Ovary (tissue), 9 donors: ENCODE results near the gene EVI5. TPM values are rescaled to one million over a fixed set of nuclear protein-coding genes. Genes with fewer than 3 reads are reported as not detected.

ENCODE experiments used
- DNase-seq, 5 donors: peaks; one replicate each; pipeline ENCODE4 v3.0.0-alpha.2; 2019 to 2020
- H3K27ac ChIP-seq, 2 donors: fragments of 200-600 bp; one replicate each; pipeline versions ENCODE4 v1.5.1 to v1.8.0; 2019 to 2022
- H3K27me3 ChIP-seq: fragments of 200-600 bp; one replicate; pipeline ENCODE4 v1.8.0; 2022
- H3K36me3 ChIP-seq: fragments of 200-600 bp; sonication (generic); one replicate; pipeline ENCODE4 v1.5.1; 2019
- H3K4me1 ChIP-seq: one replicate; pipeline ENCODE4 v1.8.1; 2013; ENCODE audit warnings: mild to moderate bottlenecking, moderate library complexity; ENCODE audit not compliant: insufficient read depth
- H3K4me3 ChIP-seq: fragments of 200-600 bp; sonication (generic); one replicate; pipeline ENCODE4 v1.5.1; 2017
- H3K9me3 ChIP-seq, 2 donors: fragments of 200-600 bp in 1 of 2; sonication (generic) in 1 of 2; one replicate each; pipeline versions ENCODE4 v1.5.1 to v1.8.1; 2013 to 2019; ENCODE audit warnings: mild to moderate bottlenecking in 1 of 2, moderate library complexity in 1 of 2
- CTCF ChIP-seq, 3 donors: fragments of 450-650 bp in 2 of 3; fragments of 200-600 bp in 1 of 3; IDR thresholded peaks; one replicate each; pipeline versions ENCODE4 v1.5.1 to v1.8.0; 2016 to 2022; ENCODE audit warnings: antibody characterized with exemption in 3 of 3, mild to moderate bottlenecking in 1 of 3
- EP300 ChIP-seq: sonication (generic); formaldehyde crosslinking; IDR thresholded peaks from one replicate; pipeline ENCODE4 v1.6.1; 2017; ENCODE audit warnings: antibody characterized with exemption
- POLR2A ChIP-seq: fragments of 450-650 bp; IDR thresholded peaks from one replicate; pipeline ENCODE4 v1.6.1; 2017; ENCODE audit warnings: antibody characterized with exemption, mild to moderate bottlenecking, moderate library complexity
- WGBS, 3 donors: extraction: QIAGEN DNeasy Blood & Tissue Kit in 1 of 3; methylation state at CpG; one replicate each; pipeline versions ENCODE4 v1.1.5 to v1.1.7; 2013 to 2017; 5-methylcytosine and 5-hydroxymethylcytosine counted together
- intact Hi-C, 4 donors: fragments of 100-400 bp; cut with DNase I; formaldehyde crosslinking; loops; one replicate each; pipeline versions ENCODE4 v1.11.0 to v1.15.1; 2022 to 2023
- polyA plus RNA-seq, 2 donors: library from polyadenylated mRNA; stranded (reverse); fragments of 200-250 nt in 1 of 2; fragments of 350-450 nt in 1 of 2; fragmentation: Illumina TruSeq in 1 of 2; extraction: RNeasy Lipid Tissue Mini Kit (QIAGEN cat#74804) in 1 of 2; gene quantifications; one replicate each; pipeline ENCODE4 v1.2.3, GENCODE V29; 2013 to 2014
- total RNA-seq, 7 donors: library from RNA; depleted of rRNA in 2 of 7; stranded (reverse); fragments of >200 nt in 2 of 7; fragmentation: NEBNext Ultra II Directional in 3 of 7; extraction: Animal tissue kit (Norgen Biotek cat#: 25700) in 3 of 7; gene quantifications; one replicate each; pipeline versions ENCODE4 v1.1.0 to v1.2.4, GENCODE V29; 2016 to 2023
- donor health status: DM: no; HTN: no; CAD: no; lungs with moderate emphysema.
- donor health status: DM: no; HTN: no; CAD: no.
- donor health status: Bipolar disorder and iron deficiency.
- donor health status: DM: yes; HTN: yes; CAD: no.
- donor health status: DM: no; HTN: no; CAD: no.
- donor health status: DM: yes; HTN: yes; CAD: no.

The EVI5 gene
- total and polyA plus RNA-seq, 9 donors: 4.4 to 36.7 (median 23.7) TPM

GRCh38 chr1:92511541-92511940, 273.4 kb downstream of the EVI5 start:
- H3K27me3 ChIP-seq: no peaks in the 10 kb centered on the region
- no peak overlapping the region for H3K27ac ChIP-seq
- no peak for TF ChIP-seq EP300
- no peak for TF ChIP-seq POLR2A
- no peak for TF ChIP-seq CTCF (IDR thresholded peaks at IDR 0.05)
- no peaks in the 10 kb centered on the region for H3K9me3 ChIP-seq
- DNase-seq: no peak
- H3K4me1 ChIP-seq: no peaks in the 10 kb centered on the region
- H3K4me3 ChIP-seq: no peak overlapping the region
- WGBS, 3 donors: 92 to 97% (median 92%) methylated on average over 4 of the region's 4 CpGs
- intact Hi-C loops: no loop called here
- H3K36me3 ChIP-seq: no peaks in the 10 kb centered on the region

- no peak for DNase-seq
- Histone ChIP-seq H3K27me3 (no peaks in the 10 kb centered on the region), H3K4me1 (no peaks in the 10 kb centered on the region), H3K36me3 (no peaks in the 10 kb centered on the region), H3K27ac (no peak overlapping the region), H3K9me3 (no peaks in the 10 kb centered on the region), H3K4me3 (no peak overlapping the region)
- TF ChIP-seq POLR2A: no peak
- no peak for TF ChIP-seq CTCF (IDR thresholded peaks at IDR 0.05)
- TF ChIP-seq EP300: no peak
- WGBS, 3 donors: 97 to 100% (median 100%) methylated on average over 1 of the region's 1 CpG
- intact Hi-C loops: no loop called here
Measured at GRCh38 chr1:92509619-92510018, 275.3 kb downstream of the EVI5 start.

- no peak overlapping the region for H3K27ac ChIP-seq
- H3K9me3 ChIP-seq: no peaks in the 10 kb centered on the region
- 72 to 78% (median 74%) methylated on average over 6 of the region's 6 CpGs for WGBS, 3 donors
- intact Hi-C loops: no loop called here
- H3K4me3 ChIP-seq: no peak overlapping the region
- H3K4me1 ChIP-seq: no peaks in the 10 kb centered on the region
- no peak for DNase-seq
- H3K36me3 ChIP-seq: no peaks in the 10 kb centered on the region
- H3K27me3 ChIP-seq: no peaks in the 10 kb centered on the region
- no peak for TF ChIP-seq CTCF (IDR thresholded peaks at IDR 0.05)
- no peak for TF ChIP-seq POLR2A
- TF ChIP-seq EP300: no peak
Measured at GRCh38 chr1:92505015-92505692, 279.8 kb downstream of the EVI5 start.

GRCh38 chr1:92504291-92505014, 280.5 kb downstream of the EVI5 start:
- H3K9me3 ChIP-seq: no peaks in the 10 kb centered on the region
- TF ChIP-seq EP300 (no peak), POLR2A (no peak)
- no peaks in the 10 kb centered on the region for H3K27me3 ChIP-seq
- intact Hi-C loops: no loop called here
- no peak overlapping the region for H3K27ac ChIP-seq
- DNase-seq: no peak
- H3K4me3 ChIP-seq: no peak overlapping the region
- no peaks in the 10 kb centered on the region for H3K36me3 ChIP-seq
- WGBS, 3 donors: 74 to 84% (median 77%) methylated on average over 8 of the region's 8 CpGs
- H3K4me1 ChIP-seq: no peaks in the 10 kb centered on the region

- Histone ChIP-seq H3K36me3 (no peaks in the 10 kb centered on the region), H3K4me1 (no peaks in the 10 kb centered on the region), H3K9me3 (no peaks in the 10 kb centered on the region), H3K27ac (no peak overlapping the region), H3K4me3 (no peak overlapping the region), H3K27me3 (no peaks in the 10 kb centered on the region)
- 20 to 26% (median 23%) methylated on average over 6 of the region's 6 CpGs for WGBS, 3 donors
- intact Hi-C loops: no loop called here
- DNase-seq: no peak
- TF ChIP-seq EP300 (no peak), POLR2A (no peak), CTCF (IDR thresholded peaks at IDR 0.05) (no peak)
Measured at GRCh38 chr1:92503926-92504285, 281.0 kb downstream of the EVI5 start.
